Left lung (tissue), 10 donors: ENCODE measurements around the gene BTBD19. TPM values are rescaled to one million over a fixed set of nuclear protein-coding genes. Genes with fewer than 3 reads are reported as not detected.
A peak's percentile ranks its signal among the peaks of the same experiment; 100 is the strongest.
"Not testable (repeated sequence)": the region's sequence is repeated elsewhere in the genome, so short reads cannot be mapped to it uniquely, and the experiment has no call there.

Source experiments
- ATAC-seq: fragments of 200-7000 bp; cut with Tn5 transposase; one replicate; pipeline ENCODE4 v1.9.1; 2020; ENCODE audit warnings: moderate library complexity
- DNase-seq, 4 donors: peaks; one replicate each; pipeline ENCODE4 v3.0.0-alpha.2; 2013 to 2020
- H3K27ac ChIP-seq, 2 donors: fragments of 200-600 bp; sonication (generic) in 1 of 2; one replicate each; pipeline versions ENCODE4 v1.5.0 to v1.8.0; 2020 to 2021
- H3K27me3 ChIP-seq, 2 donors: fragments of 200-600 bp; sonication (generic) in 1 of 2; one replicate each; pipeline versions ENCODE4 v1.5.0 to v1.8.0; 2020 to 2021
- H3K36me3 ChIP-seq, 2 donors: fragments of 200-600 bp; sonication (generic) in 1 of 2; one replicate each; pipeline versions ENCODE4 v1.5.0 to v1.8.0; 2020 to 2021
- H3K4me1 ChIP-seq, 2 donors: fragments of 200-600 bp; one replicate each; pipeline ENCODE4 v1.8.0; 2021
- H3K4me3 ChIP-seq, 2 donors: fragments of 200-600 bp; sonication (generic) in 1 of 2; one replicate each; pipeline versions ENCODE4 v1.5.0 to v1.8.0; 2020 to 2021; ENCODE audit warnings: mild to moderate bottlenecking in 1 of 2
- H3K9me3 ChIP-seq, 2 donors: fragments of 200-600 bp; sonication (generic) in 1 of 2; one replicate each; pipeline versions ENCODE4 v1.5.0 to v1.8.0; 2020 to 2021
- CTCF ChIP-seq, 2 donors: fragments of 200-600 bp; sonication (generic) in 1 of 2; IDR thresholded peaks; one replicate each; pipeline versions ENCODE4 v1.5.0 to v1.8.0; 2021; ENCODE audit warnings: antibody characterized with exemption in 2 of 2
- intact Hi-C, 2 donors: fragments of 100-400 bp; cut with DNase I; formaldehyde crosslinking; loops; one replicate each; pipeline versions ENCODE4 v1.11.2 to v1.14.2; 2022
- polyA plus RNA-seq, 6 donors: library from polyadenylated mRNA; unstranded; fragments of 120-200 nt; gene quantifications; one replicate each; pipeline ENCODE4 v1.2.1, GENCODE V29; 2013; ENCODE audit not compliant: insufficient read length in 6 of 6
- total RNA-seq, 2 donors: library from RNA; stranded (reverse); fragmentation: NEBNext Ultra II Directional; extraction: Animal tissue kit (Norgen Biotek cat#: 25700); gene quantifications; one replicate each; pipeline ENCODE4 v1.2.1, GENCODE V29; 2021
- donor health status: DM: no; HTN: yes; CAD: no.
- donor health status: DM: no; HTN: no; CAD: no.

Gene BTBD19
- total and polyA plus RNA-seq, 8 donors, result 15.3 to 27.6 (median 23.6) TPM

GRCh38 chr1:44792736-44793502, 15.4 kb upstream of the BTBD19 start:
- DNase-seq (peak in 1 of 4 donors; percentile 21), ATAC-seq (peak; percentile 35)
- H3K36me3 ChIP-seq, result no peaks in the 10 kb centered on the region
- no peaks in the 10 kb centered on the region for H3K9me3 ChIP-seq
- intact Hi-C loops, result no loop called here
- H3K4me3 ChIP-seq, result no peak overlapping the region
- no peaks in the 10 kb centered on the region for H3K27me3 ChIP-seq
- no peak for TF ChIP-seq CTCF (IDR thresholded peaks at IDR 0.05)
- H3K27ac ChIP-seq, result peak overlapping the region in 1 of 2 donors; percentile 9
- H3K4me1 ChIP-seq, result no peaks in the 10 kb centered on the region

GRCh38 chr1:44797886-44798285, 10.4 kb upstream of the BTBD19 start:
- H3K9me3 ChIP-seq, H3K27ac ChIP-seq, H3K27me3 ChIP-seq, intact Hi-C loops, H3K4me3 ChIP-seq, H3K36me3 ChIP-seq, ATAC-seq: not testable (repeated sequence)
- peaks cover 2 to 24% of the 10 kb centered on the region in 2 donors for H3K4me1 ChIP-seq
- peak in 2 of 4 donors; percentile 8 to 17 for DNase-seq

GRCh38 chr1:44798481-44799365, 9.6 kb upstream of the BTBD19 start:
- no peak for TF ChIP-seq CTCF (IDR thresholded peaks at IDR 0.05)
- Histone ChIP-seq H3K9me3 (no peaks in the 10 kb centered on the region), H3K36me3 (peaks cover 0 to 18% of the 10 kb centered on the region in 2 donors), H3K27ac (peak overlapping the region; percentile 89 to 98), H3K27me3 (no peaks in the 10 kb centered on the region), H3K4me3 (no peak overlapping the region), H3K4me1 (peaks cover 2 to 32% of the 10 kb centered on the region in 2 donors)
- peak in 2 of 4 donors; percentile 37 to 58 for DNase-seq
- intact Hi-C loops, result no loop called here
- ATAC-seq, result no peak

GRCh38 chr1:44799770-44800584, 8.3 kb upstream of the BTBD19 start, which contains the start of gene PLK3:
Gene PLK3 (plus strand): TSS chr1:44800377. CDS start chr1:44800464, 87 bp downstream.
- H3K27me3 ChIP-seq, result no peaks in the 10 kb centered on the region
- peaks cover 2 to 45% of the 10 kb centered on the region in 2 donors for H3K4me1 ChIP-seq
- TF ChIP-seq CTCF (IDR thresholded peaks at IDR 0.05), result peak; percentile 89 to 92
- ATAC-seq (peak; percentile 96), DNase-seq (peak; percentile 98 to 99 (median 98))
- H3K4me3 ChIP-seq, result peak within 1 kb of the TSS; percentile 84 to 97
- intact Hi-C loops, result no loop called here
- H3K9me3 ChIP-seq, result no peaks in the 10 kb centered on the region
- peak within 1 kb of the TSS; percentile 89 to 98 for H3K27ac ChIP-seq
- H3K36me3 ChIP-seq, result peaks cover 0 to 30% of the 10 kb centered on the region in 2 donors
